Measurements from ENCODE around the gene RTP5. TPM values are rescaled to one million over a fixed set of nuclear protein-coding genes. Genes with fewer than 3 reads are reported as not detected.
"Not testable (repeated sequence)": the region's sequence is repeated elsewhere in the genome, so short reads cannot be mapped to it uniquely, and the experiment has no call there.

RTP5 gene
- total RNA-seq: not detected

DNA sequence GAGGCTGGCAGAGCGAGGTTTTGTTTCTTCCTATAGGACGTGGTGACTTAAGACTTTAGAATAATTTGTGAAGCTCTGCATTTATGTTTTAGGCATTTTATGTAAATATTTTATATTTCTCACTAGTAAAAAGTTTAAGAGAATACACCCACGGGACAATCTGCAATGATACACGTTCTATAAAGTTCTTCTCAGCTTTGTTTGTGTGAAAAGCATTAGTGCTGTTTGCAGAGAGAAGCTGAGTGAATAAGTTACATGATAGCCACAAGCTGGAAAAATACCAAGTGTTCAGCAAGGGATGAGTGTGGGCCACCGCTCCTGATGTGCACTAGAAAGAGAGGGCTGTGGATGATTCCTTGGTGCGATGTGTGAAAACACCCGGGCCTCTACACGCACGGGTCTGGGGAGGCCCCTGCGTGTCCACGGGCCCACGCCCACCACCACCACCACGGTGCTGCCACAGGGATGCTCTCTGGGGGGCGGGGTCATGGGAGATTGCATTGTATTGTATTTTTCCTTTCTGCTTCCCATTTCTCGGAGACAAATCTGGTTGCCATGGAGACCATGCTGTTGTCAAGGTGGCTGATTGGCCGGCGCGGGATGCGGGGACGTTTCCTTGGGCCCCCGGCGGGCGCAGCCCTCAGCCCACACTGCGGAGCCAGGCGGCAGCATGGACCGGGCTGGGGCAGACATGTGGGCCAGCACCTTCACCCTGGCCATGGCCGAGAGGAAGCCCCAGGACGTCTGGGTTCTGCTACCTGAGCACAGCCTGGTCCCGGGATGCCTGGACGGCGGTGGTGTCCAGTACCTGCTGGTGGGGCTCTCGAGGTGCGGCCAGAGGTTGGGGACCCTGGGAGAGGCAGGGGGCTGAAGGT lies at the start of gene RTP5:
RTP5 (plus strand) TSS at position 643 of the 875 bp plus-strand sequence; CDS start at position 671, 28 bp downstream.
- Histone ChIP-seq H3K4me1 (ENCODE audit: control insufficient read depth in 3 of 3, insufficient read depth in 3 of 3, low read length in 3 of 3) (peaks cover 0 to 8% (median 2%) of the 10 kb centered on the region in 3 donors), H3K36me3 (ENCODE audit: control insufficient read depth in 3 of 3, insufficient read depth in 3 of 3, low read length in 3 of 3) (no peaks in the 10 kb centered on the region), H3K9ac (ENCODE audit: low read depth in 1 of 3, low read length in 3 of 3) (no peak within 1 kb of the TSS), H3K9me3 (ENCODE audit: control insufficient read depth in 3 of 3, low read length in 3 of 3) (no peaks in the 10 kb centered on the region), H3K4me3 (ENCODE audit: low read length in 3 of 3) (no peak within 1 kb of the TSS), H3K27ac (ENCODE audit: low read depth, low read length) (no peak within 1 kb of the TSS), H3K27me3 (ENCODE audit: control insufficient read depth in 3 of 3, insufficient read depth in 3 of 3, low read length in 3 of 3) (peaks cover 33 to 41% (median 37%) of the 10 kb centered on the region in 3 donors)

DNA sequence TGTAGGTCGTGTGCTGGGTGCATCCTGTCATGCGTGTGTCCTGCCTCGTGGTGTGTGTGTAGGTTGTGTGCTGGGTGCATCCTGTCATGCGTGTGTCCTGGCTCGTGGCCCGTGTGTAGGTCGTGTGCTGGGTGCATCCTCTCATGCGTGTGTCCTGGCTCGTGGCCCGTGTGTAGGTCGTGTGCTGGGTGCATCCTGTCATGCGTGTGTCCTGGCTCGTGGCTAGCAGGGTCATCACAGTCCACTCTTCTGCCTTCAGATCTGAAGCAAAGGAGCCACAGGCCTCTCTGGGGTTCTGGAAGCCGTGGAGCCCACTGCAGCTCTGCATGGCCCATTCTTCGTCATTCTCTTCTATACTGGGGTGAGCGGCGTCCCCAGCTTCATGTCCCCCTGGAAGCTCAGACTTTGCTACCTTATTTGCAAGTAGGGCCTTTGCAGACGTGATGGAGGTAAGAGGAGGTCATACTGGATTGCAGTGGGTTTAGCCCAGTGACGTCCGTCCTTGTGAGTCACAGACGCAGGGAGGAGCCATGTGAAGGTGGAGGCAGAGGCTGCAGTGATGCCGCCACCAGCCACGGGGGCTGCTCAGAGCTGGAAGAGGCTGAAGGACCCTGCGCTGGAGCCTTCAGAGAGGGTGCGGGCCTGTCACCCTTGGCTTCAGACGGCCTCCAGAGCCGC lies 49.4 kb upstream of the RTP5 start:
- not testable (repeated sequence) for H3K4me3 ChIP-seq (ENCODE audit: low read length in 3 of 3); H3K27ac ChIP-seq (ENCODE audit: low read depth, low read length); H3K4me1 ChIP-seq (ENCODE audit: control insufficient read depth in 3 of 3, insufficient read depth in 3 of 3, low read length in 3 of 3); H3K9me3 ChIP-seq (ENCODE audit: control insufficient read depth in 3 of 3, low read length in 3 of 3); H3K9ac ChIP-seq (ENCODE audit: low read depth in 1 of 3, low read length in 3 of 3); H3K36me3 ChIP-seq (ENCODE audit: control insufficient read depth in 3 of 3, insufficient read depth in 3 of 3, low read length in 3 of 3)
- peaks cover 0 to 13% (median 2%) of the 10 kb centered on the region in 3 donors for H3K27me3 ChIP-seq (ENCODE audit: control insufficient read depth in 3 of 3, insufficient read depth in 3 of 3, low read length in 3 of 3)

DNA sequence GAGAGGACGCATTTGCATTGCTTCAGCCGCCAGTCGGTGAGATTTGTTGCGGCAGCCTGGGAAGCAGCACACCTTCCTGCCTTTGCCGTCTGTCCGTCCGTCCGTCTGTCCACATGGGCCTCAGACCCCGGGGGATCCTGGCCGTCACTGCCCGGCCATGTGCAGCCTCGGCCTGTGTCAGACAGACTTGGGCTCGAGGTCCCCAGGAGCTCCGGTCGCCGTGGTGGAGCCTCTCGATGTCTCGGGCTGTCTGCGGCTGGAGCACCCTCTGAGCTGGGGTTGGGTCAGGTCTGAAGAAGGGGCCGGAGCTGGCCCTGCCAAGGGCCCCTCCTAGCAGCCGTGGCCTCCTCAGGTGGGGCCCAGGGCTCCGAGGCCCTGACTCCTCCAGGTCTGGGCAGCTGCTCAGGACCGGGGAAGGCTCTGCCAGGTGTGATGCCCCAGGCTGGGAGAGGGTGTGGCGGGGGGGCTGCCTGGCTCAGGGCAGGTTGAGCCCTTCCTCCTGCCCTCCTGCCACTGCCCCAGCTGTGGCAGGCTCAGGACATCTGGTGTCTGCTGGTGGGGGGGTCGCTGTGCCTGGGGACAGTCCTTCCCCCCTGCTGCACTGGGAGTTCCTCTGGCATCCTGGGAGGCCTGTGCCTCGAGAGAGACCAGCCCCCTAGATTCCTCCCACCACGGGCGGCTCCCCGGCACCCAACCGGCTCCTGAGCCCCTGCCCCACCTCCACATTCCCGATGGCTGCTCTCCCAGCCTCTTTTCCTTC lies 48.7 kb upstream of the RTP5 start:
- Histone ChIP-seq H3K27me3 (ENCODE audit: control insufficient read depth in 3 of 3, insufficient read depth in 3 of 3, low read length in 3 of 3) (peaks cover 0 to 13% (median 3%) of the 10 kb centered on the region in 3 donors), H3K36me3 (ENCODE audit: control insufficient read depth in 3 of 3, insufficient read depth in 3 of 3, low read length in 3 of 3) (no peaks in the 10 kb centered on the region), H3K9me3 (ENCODE audit: control insufficient read depth in 3 of 3, low read length in 3 of 3) (no peaks in the 10 kb centered on the region), H3K4me3 (ENCODE audit: low read length in 3 of 3) (no peak overlapping the region), H3K27ac (ENCODE audit: low read depth, low read length) (no peak overlapping the region), H3K9ac (ENCODE audit: low read depth in 1 of 3, low read length in 3 of 3) (no peak overlapping the region), H3K4me1 (ENCODE audit: control insufficient read depth in 3 of 3, insufficient read depth in 3 of 3, low read length in 3 of 3) (peaks cover 0 to 2% (median 0%) of the 10 kb centered on the region in 3 donors)

DNA sequence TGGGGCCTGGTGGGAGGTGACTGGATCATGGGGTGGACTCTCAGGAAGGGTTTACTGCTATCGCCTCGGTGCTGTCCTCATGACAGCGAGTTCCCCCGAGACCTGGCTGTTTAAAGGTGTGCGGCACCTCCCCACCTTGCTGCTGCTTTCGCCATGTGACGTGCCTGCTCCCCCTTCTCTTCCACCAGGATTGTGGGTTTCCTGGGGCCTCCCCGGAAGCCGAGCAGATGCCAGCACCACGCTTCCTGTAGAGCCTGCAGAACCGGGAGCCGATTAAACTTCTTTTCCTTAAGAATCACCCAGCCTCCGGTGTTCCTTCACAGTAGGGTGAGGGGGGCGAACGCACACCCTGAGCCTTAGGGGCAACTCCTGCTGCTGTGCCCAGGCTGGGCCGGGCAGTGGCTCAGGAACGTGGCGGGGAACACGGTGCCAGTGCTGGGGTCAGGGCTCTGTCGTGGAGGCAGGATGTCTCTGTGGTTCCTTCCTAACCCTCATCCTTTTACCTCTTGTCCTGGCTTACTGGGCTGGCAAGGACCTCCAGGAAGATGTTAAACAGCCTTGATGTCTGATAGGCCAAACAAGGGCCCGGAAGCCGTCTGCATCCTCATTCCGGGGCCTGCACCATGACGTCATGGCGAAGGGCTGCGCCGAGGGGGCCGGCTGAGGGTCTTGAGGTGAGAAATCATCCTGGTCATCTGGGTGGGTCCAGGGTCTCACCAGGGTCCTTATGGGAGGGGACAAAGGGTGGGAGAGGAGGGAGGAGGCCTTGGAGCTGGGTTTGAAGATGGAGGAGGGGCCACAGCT lies 47.9 kb upstream of the RTP5 start:
- Histone ChIP-seq H3K4me1 (ENCODE audit: control insufficient read depth in 3 of 3, insufficient read depth in 3 of 3, low read length in 3 of 3) (peaks cover 0 to 2% (median 0%) of the 10 kb centered on the region in 3 donors), H3K9ac (ENCODE audit: low read depth in 1 of 3, low read length in 3 of 3) (no peak overlapping the region), H3K9me3 (ENCODE audit: control insufficient read depth in 3 of 3, low read length in 3 of 3) (no peaks in the 10 kb centered on the region), H3K27ac (ENCODE audit: low read depth, low read length) (no peak overlapping the region), H3K27me3 (ENCODE audit: control insufficient read depth in 3 of 3, insufficient read depth in 3 of 3, low read length in 3 of 3) (peaks cover 0 to 13% (median 3%) of the 10 kb centered on the region in 3 donors), H3K4me3 (ENCODE audit: low read length in 3 of 3) (no peak overlapping the region), H3K36me3 (ENCODE audit: control insufficient read depth in 3 of 3, insufficient read depth in 3 of 3, low read length in 3 of 3) (no peaks in the 10 kb centered on the region)

DNA sequence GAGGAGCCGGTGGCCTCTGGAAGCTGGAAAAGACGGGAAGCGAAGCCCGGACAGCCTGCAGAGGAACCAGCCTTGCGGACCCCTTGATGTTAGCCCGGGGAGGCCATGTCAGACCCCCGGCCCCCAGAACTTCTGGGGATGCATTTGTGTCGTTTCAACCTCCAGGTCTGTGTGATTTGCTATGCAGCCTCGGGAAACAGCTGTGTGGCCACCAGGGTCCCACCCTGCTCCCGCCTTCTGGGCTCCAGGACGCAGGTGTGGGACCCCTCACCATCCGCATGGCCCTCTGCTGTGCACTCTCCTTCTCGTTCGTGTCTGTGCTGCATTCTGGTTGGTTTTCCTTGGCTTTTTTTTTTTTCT lies 47.3 kb upstream of the RTP5 start:
- H3K36me3 ChIP-seq (ENCODE audit: control insufficient read depth in 3 of 3, insufficient read depth in 3 of 3, low read length in 3 of 3): no peaks in the 10 kb centered on the region
- no peak overlapping the region for H3K9ac ChIP-seq (ENCODE audit: low read depth in 1 of 3, low read length in 3 of 3)
- H3K4me3 ChIP-seq (ENCODE audit: low read length in 3 of 3): no peak overlapping the region
- peaks cover 0 to 2% (median 0%) of the 10 kb centered on the region in 3 donors for H3K4me1 ChIP-seq (ENCODE audit: control insufficient read depth in 3 of 3, insufficient read depth in 3 of 3, low read length in 3 of 3)
- no peak overlapping the region for H3K27ac ChIP-seq (ENCODE audit: low read depth, low read length)
- peaks cover 0 to 13% (median 3%) of the 10 kb centered on the region in 3 donors for H3K27me3 ChIP-seq (ENCODE audit: control insufficient read depth in 3 of 3, insufficient read depth in 3 of 3, low read length in 3 of 3)
- H3K9me3 ChIP-seq (ENCODE audit: control insufficient read depth in 3 of 3, low read length in 3 of 3): peaks cover 0 to 5% (median 4%) of the 10 kb centered on the region in 3 donors

DNA sequence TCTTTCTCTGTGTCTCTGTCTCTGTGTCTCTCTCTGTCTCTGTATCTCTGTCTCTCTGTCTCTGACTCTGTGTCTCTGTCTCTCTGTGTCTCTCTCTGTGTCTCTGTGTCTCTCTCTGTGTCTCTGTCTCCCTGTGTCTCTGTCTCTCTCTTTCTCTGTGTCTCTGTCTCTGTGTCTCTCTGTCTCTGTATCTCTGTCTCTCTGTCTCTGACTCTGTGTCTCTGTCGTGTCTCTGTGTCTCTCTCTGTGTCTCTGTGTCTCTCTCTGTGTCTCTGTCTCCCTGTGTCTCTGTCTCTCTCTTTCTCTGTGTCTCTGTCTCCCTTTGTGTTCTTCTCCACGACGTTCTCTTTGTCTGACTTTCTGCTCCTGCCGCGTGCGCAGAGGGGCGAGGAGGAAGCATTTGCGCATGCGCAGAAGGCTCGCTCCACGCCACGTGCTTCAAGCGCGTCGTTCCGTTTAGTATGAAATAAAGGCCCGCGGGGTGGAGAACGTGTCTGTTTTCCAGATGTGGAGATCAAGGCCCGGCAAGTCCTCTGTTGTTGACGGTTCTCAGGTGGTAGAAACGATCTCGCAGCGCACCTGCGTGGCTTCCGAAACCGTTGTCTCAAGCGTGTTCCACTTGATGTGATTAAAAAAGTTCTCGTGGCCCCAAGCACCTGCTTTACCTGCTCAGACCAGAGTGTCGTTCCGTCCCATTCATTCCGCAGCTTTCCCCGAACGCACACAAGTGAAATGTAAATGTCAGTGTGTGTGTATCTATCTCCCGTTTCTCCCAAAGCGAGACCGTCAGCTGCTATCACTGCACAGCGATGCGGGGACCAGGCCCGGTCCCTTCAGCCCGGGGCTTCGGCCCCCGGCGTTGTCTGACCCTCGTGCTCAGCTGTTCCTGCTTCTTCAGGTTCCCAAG lies 45.7 kb upstream of the RTP5 start:
- not testable (repeated sequence) for H3K4me3 ChIP-seq (ENCODE audit: low read length in 3 of 3); H3K9me3 ChIP-seq (ENCODE audit: control insufficient read depth in 3 of 3, low read length in 3 of 3); H3K9ac ChIP-seq (ENCODE audit: low read depth in 1 of 3, low read length in 3 of 3); H3K27ac ChIP-seq (ENCODE audit: low read depth, low read length); H3K36me3 ChIP-seq (ENCODE audit: control insufficient read depth in 3 of 3, insufficient read depth in 3 of 3, low read length in 3 of 3); H3K4me1 ChIP-seq (ENCODE audit: control insufficient read depth in 3 of 3, insufficient read depth in 3 of 3, low read length in 3 of 3)
- peaks cover 0 to 12% (median 3%) of the 10 kb centered on the region in 3 donors for H3K27me3 ChIP-seq (ENCODE audit: control insufficient read depth in 3 of 3, insufficient read depth in 3 of 3, low read length in 3 of 3)

DNA sequence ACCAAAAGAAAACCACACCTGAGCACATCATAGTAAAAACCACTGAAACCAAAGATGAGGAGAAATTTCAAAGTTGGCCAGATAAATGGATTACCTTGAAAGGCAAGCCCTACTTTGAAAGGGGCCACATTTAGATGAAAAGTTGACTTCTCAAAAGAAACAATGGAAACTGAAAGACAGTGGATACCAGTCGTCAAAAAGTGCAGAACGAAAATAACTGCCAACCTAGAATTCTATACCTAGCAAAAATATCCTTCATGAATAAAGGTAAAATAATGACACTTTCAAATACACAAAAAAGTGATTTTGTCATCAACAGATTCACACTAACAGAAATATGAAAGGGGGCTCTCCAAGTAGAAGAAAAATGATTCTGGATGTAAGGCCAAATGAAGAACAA lies 42.1 kb upstream of the RTP5 start:
- no peak overlapping the region for H3K9ac ChIP-seq (ENCODE audit: low read depth in 1 of 3, low read length in 3 of 3)
- no peak overlapping the region for H3K27ac ChIP-seq (ENCODE audit: low read depth, low read length)
- no peak overlapping the region for H3K4me3 ChIP-seq (ENCODE audit: low read length in 3 of 3)
- H3K27me3 ChIP-seq (ENCODE audit: control insufficient read depth in 3 of 3, insufficient read depth in 3 of 3, low read length in 3 of 3): peaks cover 0 to 3% (median 0%) of the 10 kb centered on the region in 3 donors
- peaks cover 0 to 5% (median 4%) of the 10 kb centered on the region in 3 donors for H3K9me3 ChIP-seq (ENCODE audit: control insufficient read depth in 3 of 3, low read length in 3 of 3)
- H3K4me1 ChIP-seq (ENCODE audit: control insufficient read depth in 3 of 3, insufficient read depth in 3 of 3, low read length in 3 of 3): no peaks in the 10 kb centered on the region
- H3K36me3 ChIP-seq (ENCODE audit: control insufficient read depth in 3 of 3, insufficient read depth in 3 of 3, low read length in 3 of 3): no peaks in the 10 kb centered on the region

DNA sequence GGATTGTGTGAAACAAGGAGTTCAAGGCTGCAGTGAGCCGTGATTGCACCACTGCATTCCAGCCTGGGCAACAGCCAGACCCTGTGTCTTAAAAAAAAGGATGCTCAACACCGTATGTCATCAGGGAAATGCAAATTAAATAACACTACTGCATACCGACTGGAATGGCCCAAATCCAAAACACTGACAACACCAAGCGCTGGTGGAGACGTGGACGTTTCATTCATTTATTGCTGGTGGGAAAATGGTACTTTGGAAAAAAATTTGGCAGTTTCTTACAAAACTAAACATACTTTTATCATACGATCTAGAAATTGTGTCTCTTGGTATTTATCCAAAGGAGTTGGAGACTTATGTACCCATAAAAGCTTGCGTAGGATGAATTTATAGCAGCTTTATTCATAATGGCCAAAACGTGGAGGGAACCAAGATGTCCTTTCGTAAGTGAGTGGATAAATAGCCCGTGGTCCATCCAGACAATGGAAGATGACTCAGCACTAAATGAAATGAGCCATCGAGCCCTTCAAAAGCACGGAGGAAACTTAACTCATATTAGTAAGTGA lies 36.3 kb upstream of the RTP5 start:
- Histone ChIP-seq H3K27me3 (ENCODE audit: control insufficient read depth in 3 of 3, insufficient read depth in 3 of 3, low read length in 3 of 3) (peaks cover 0 to 5% (median 4%) of the 10 kb centered on the region in 3 donors), H3K36me3 (ENCODE audit: control insufficient read depth in 3 of 3, insufficient read depth in 3 of 3, low read length in 3 of 3) (no peaks in the 10 kb centered on the region), H3K27ac (ENCODE audit: low read depth, low read length) (no peak overlapping the region), H3K4me1 (ENCODE audit: control insufficient read depth in 3 of 3, insufficient read depth in 3 of 3, low read length in 3 of 3) (no peaks in the 10 kb centered on the region), H3K4me3 (ENCODE audit: low read length in 3 of 3) (no peak overlapping the region), H3K9ac (ENCODE audit: low read depth in 1 of 3, low read length in 3 of 3) (no peak overlapping the region), H3K9me3 (ENCODE audit: control insufficient read depth in 3 of 3, low read length in 3 of 3) (no peaks in the 10 kb centered on the region)

Data from skeletal muscle tissue (tissue), 4 donors.